Activated CD8-positive, alpha-beta memory T cell treated with anti-CD3 and anti-CD28 coated beads, Interleukin-2, amount 50 U/mL, for 4 hours (primary cell): ENCODE data around the gene TGFBR1.
"Not testable (repeated sequence)": the region's sequence is repeated elsewhere in the genome, so short reads cannot be mapped to it uniquely, and the experiment has no call there.

ENCODE experiments used
- DNase-seq: peaks from one replicate; pipeline ENCODE4 v3.0.0-alpha.2; 2020

The TGFBR1 gene

DNA sequence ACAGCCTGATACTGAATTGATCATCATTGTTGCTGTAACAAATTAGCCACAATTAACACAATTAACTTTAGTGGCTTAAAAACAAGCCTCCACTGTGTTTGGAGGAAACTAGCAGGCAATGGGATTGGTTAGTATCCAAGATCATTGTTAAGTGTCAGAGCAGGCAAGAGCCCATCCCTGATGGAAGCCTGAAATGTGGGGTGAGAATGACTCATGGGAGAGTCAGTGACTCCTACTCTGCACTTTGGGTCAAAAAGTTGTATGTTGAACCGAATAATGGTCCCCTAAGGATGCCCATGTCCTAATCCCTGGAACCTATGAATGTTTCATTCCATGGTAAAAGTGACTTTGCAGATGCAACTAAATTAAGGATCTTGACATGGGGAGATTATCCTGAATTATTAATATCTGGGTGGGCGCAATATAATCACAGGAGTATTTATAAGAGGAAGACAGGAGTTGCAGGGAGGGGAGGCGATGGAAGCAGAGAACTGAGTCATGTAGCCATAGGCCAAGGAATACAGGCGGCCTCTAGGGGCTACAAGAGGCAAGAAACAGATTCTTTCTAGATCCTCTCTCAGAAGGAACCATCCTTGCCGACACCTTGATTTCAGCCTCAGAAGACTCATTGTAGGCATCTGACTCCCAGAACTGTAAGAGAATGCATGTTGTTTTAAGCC is 88.0 kb downstream of the TGFBR1 start:
- DNase-seq = no peak

DNA sequence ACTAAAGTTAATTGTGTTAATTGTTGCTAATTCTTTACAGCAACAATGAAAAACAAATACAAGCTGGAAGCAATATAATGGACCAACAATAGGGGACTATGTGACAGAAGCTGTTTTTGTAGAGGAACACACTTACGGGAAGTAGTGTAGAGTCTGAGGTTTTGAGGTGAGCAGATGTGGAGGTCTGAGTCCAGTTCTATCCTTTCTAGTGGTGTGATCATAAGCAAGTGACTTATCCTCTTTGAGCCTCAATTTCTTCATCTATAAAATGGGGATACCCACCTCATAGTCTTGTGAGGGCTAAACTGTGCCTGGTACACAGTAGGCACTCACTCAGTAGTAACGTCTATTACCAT is 88.5 kb downstream of the TGFBR1 start:
- no peak for DNase-seq

- not testable (repeated sequence) for DNase-seq
These were observed 91.6 kb downstream of the TGFBR1 start for GRCh38 chr9:99196484-99196883.

DNA sequence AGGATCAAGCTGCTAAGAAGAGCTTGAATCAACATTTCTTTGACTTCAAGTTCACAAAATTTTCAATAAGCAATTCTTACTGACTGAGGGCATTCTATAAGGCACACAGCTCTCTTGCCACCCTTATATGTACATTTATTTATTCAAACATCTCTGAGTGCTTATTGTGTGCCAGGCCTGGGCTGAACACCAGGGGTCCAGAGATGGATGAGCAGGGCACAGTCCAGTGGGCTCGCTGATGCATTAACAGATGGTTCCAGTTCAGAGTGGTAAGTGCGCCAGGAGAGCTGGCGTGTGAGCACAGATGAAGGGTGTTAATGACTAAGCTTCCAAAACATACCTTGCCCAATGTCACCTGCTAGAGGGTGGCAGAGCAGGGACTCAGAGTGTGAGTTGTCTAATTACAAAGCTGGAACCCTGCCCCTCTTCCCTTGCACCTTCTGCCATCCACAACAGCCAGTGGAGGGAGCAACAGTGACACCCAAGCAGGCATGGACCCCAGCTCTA is 92.3 kb downstream of the TGFBR1 start:
- no peak for DNase-seq

- no peak for DNase-seq
These were observed 93.1 kb downstream of the TGFBR1 start for GRCh38 chr9:99197987-99198386.

DNA sequence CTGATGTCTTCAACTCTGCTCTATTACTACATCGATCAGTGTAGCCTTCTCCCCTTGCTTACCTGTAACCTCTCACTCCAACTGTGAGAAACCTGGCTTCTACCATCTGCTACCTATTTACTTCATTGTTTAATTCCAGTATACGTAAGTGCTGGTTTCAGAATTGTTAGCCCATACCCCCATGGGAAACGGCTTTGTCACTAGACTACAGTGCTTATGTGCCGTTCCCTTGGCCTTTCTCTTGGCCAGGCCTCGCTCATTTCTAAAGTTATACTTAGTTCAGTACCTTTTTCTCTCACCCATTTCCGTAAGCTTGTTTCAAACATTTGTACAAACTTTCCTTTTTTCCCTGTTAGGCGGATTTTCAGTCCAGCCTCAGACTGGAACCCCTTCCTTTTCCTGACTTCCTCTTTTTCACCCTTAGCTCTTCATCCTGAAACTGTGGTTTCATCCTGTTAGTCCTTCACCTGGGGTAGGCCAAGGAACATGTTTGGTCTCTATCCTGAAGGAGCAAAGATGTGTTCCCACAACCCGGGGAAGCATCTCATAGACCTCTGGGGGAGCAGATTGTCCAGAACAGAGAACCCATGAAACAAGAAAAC is 95.1 kb downstream of the TGFBR1 start:
- no peak for DNase-seq

DNA sequence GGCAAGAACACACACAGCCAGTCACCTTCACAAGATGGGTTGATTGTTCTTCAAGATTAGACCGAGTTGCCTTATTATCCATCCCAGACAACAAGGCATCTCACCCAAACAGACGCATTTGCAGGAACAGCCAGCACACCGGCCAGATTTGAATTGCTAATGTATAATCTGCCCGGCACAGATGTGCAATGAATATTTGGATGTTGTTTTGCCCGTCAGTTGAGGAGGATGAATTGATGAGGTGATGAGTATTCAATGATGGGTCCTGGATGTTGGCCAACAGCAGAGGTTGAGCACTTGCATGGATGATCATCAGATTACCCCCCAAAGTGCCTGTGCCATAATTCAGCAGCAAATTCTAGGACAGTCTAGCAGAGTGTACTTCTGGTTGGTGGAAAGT is 96.7 kb downstream of the TGFBR1 start:
- DNase-seq = no peak
